HG03571 (cell line): ENCODE results near the gene HSPA12A.
"Not testable (repeated sequence)": the region's sequence is repeated elsewhere in the genome, so short reads cannot be mapped to it uniquely, and the experiment has no call there.

ENCODE experiments used
- ATAC-seq: cut with Tn5 transposase; IDR thresholded peaks from one replicate; pipeline ENCODE4 v1.9.1; 2021; ENCODE audit not compliant: unreplicated experiment

HSPA12A gene

GRCh38 chr10:116719804-116720203 lies 22.6 kb downstream of the HSPA12A start:
- ATAC-seq, result no peak

GRCh38 chr10:116718058-116718457 lies 24.3 kb downstream of the HSPA12A start:
- ATAC-seq, result no peak

DNA sequence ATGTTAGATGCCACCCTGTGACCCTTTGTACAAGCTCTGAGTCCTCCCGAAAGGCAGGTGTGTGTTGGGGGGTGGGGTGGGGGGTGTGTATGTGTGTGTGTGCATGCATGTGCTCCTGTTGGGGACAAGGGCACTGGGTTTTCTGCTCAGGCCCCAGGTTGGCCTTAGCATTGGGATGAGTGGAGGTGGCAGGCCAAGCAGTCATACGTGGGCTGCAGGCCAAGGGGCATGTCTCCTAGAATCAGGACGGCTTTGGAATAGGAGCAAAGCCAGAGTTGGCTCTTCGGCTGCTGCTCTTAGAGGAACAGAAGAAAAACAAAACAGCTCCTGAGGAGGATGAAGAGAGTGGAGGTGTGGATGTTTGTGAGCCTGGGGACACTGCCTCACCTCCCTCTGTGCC lies 26.0 kb downstream of the HSPA12A start:
- no peak for ATAC-seq

GRCh38 chr10:116715839-116716377 lies 26.5 kb downstream of the HSPA12A start:
- ATAC-seq, result no peak

DNA sequence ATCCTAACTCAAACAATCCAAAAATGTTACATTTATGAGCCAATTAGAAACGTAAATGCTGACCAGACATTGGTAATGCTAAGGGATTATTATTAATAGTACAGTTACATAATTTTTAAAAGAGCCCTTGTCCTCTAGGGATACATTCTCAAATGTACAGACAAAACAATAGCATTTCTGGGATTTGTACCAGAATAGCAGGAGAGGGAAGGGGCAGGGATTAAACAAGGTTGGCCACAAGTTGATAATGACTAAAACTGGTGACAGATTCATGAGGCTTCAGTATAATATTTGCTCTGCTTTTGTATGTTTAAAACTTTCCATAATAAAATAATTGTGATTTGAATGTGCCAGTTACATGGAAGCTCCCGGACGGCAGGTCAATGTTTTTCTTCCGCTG lies 27.0 kb downstream of the HSPA12A start:
- ATAC-seq, result no peak

GRCh38 chr10:116713846-116714245 lies 28.5 kb downstream of the HSPA12A start:
- no peak for ATAC-seq

DNA sequence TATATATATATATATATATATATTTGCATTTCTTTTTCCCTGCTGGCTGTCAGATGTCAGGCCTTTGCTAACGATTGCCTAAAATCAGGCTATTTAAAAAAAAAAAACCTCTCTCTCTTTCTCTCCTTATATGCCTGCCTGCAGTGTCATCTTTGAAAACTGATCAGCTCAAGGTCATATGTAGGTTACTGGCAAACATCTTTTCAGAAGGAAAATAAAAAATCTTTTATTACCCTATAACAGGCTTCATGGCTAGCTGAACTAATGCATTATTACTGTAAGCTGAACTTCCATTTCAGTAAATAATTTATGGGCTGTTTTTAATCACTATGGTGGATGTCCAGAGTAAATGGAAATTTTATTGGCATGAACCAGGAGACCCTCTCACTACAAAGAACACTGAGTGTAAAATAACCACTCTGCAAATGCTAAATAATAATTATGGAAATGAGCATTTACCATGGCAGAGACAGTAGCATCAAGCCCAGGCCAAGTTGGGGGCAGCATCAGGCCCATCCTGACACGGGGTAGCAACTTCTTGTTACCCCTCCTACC lies 29.3 kb downstream of the HSPA12A start:
- no peak for ATAC-seq

- ATAC-seq, result no peak
These were observed 29.8 kb downstream of the HSPA12A start for GRCh38 chr10:116712519-116712918.

DNA sequence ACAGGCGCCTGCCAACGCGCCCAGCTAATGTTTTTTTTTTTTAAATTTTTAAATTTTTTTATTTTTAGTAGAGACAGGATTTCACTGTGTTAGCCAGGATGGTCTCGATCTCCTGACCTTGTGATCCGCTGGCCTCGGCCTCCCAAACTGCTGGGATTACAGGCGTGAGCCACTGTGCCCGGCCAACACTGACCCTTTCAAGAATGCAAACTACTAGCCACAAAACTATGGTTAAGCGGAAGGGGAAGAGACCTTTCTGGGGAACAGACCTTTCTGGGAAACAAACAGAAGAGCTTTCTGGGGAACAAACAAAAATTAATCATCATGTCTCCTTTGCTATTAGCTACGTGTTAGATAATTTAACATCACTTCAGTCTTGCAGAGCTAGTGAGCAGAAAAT lies 30.6 kb downstream of the HSPA12A start:
- ATAC-seq, result not testable (repeated sequence)

- no peak for ATAC-seq
These were observed 32.3 kb downstream of the HSPA12A start for GRCh38 chr10:116710076-116710475.

- ATAC-seq, result no peak
These were observed 33.5 kb downstream of the HSPA12A start for GRCh38 chr10:116708877-116709276.

DNA sequence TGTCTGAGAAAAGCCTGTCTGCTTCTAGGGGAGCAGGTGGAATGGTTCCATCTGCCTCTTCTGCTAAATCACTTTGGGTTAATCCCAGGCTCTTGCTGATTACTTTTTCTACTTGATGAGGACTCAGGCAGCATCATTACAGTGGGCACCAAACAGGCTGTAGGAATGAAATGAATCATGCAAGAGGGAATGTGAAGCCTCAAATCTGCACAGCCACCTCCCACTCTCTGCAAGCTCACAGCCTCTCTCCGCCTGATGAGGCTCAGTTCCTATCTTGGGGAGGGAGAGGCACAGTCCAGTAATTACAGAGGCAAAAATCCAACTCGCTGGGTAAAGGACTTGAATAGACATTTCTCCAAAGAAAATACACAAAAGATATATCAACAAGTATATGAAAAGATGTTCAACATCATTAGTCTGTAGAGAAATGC lies 34.0 kb downstream of the HSPA12A start:
- ATAC-seq, result no peak

DNA sequence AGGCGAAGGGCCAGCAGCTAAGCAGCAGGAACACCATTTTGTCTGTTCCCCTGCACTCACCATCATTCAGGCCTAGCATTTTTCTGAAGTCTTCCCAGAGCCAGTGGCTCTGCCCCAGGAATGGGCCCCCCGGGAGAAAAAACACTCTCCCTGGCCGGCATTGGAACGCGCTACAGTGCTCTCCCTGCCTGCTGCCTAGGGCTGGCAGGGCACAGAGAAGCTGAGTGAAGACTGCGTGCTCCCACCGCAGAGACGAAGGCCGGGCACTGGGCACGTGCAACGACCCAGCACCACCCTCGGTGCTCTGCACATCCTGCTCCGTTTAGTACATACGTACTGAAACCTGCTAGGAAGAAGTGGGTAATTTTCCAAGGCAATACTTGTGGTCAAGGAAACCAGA lies 34.4 kb downstream of the HSPA12A start:
- ATAC-seq, result no peak

GRCh38 chr10:116706281-116706680 lies 36.1 kb downstream of the HSPA12A start:
- ATAC-seq, result no peak

GRCh38 chr10:116705498-116705897 lies 36.9 kb downstream of the HSPA12A start:
- ATAC-seq, result no peak

- no peak for ATAC-seq
These were observed 37.4 kb downstream of the HSPA12A start for GRCh38 chr10:116704926-116705325.

DNA sequence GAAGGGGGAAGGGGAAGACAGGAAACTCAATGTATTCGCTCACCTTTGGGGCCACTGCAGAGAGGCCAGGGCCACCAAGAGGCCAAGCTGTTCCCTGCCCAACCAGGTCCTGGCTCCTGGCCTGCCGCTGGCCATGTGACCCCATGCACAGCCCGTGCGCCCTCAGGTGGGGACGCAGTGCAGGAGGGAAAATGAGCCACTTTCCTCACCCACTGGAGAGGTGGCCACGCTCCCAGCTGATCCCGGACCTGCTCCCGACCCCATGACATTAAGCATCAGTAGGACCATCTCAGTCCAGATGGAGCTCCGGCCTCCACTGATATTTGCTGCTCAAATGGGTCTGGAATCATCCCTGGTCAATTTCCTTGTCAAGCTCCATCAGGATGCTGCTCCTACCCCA lies 40.2 kb downstream of the HSPA12A start:
- no peak for ATAC-seq

DNA sequence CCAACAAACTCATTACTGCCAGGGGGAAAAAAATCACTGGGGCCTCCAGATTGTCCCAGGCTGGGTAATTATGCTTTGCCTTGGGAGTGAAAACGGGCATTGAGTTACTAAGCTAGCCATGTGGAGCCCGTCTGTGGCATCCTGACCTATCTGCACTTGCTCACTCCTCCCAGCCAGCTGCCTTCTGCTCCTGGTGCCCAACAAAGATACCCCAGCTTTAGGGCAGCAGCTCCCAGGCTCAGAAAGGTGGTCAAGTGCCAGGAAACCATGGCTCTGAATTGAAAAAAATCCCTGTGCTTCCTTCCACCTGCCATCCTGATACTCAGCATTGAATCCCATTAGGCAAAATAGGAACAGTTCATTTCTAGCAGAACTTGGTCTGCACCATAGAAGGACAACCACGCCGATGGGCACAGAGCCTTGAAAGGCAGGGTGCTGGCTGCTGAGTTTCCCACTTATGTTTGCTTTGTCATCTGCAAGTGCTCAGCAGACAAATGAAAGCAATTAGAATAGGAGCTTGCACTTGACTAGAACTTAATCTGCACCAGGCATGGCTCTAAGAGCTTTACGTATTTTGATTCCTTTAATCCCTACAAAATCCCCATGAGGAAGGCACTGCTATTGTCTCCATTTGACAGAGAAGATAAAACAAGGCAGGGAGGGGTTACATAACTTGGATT lies 42.8 kb downstream of the HSPA12A start:
- ATAC-seq, result no peak

DNA sequence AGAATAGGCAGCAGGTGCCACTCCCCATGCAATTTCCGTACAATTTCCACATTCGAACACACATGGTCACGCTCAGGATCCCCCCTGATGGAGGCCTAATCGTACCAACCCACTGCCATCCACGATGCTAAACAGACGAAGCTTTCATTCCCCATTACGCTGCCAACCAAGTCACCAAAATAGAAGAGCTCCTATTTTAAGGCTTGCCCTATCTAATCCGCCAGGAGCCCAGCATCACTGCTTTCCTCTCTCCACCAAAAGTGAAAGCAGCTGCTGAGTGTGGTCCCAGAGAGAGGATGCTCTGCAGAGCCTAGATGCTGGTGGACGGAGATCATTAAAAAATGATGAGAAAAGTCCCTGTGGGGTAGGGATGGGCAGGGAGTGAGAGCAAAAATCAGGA lies 43.3 kb downstream of the HSPA12A start:
- no peak for ATAC-seq

GRCh38 chr10:116698364-116698763 lies 44.0 kb downstream of the HSPA12A start:
- no peak for ATAC-seq

DNA sequence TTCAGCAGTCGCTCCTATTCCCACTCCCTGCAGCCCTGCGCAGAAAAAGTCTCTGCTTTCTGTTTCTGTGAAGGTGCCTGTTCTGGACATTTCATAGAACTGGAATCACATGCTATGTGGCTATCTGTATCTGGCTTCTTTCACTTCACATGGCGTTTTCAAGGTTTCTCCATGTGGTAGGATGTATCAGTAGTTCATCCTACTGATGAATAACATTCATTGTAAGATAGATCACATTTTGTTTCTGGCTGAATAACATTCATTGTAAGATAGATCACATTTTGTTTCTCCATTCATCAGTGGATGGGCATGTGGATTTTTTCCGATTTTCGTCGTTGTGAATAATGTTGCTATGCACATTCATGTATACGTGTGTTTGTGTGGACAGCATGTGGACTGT lies 44.5 kb downstream of the HSPA12A start:
- no peak for ATAC-seq

- no peak for ATAC-seq
These were observed 45.4 kb downstream of the HSPA12A start for GRCh38 chr10:116696919-116697318.

DNA sequence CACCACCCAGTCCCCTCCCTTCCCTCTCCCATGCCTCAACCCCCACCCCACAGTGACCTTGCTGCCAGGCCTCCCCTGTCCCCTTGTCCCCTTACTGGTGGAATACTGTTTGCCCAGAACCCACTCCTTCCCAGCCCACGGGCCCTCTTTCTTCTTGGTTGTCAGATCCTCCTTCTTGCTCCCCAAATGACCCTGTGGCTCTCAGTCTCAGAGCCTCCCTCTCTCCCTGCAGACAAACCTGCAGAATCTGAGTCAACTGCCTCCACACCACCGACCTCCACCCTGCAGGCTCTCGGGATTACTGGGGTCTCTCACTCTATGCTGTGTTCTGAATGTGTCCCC lies 47.5 kb downstream of the HSPA12A start:
- ATAC-seq, result no peak
